ENCODE results near the gene SLC35F3.
A peak's percentile ranks its signal among the peaks of the same experiment; 100 is the strongest.

SLC35F3 gene

DNA sequence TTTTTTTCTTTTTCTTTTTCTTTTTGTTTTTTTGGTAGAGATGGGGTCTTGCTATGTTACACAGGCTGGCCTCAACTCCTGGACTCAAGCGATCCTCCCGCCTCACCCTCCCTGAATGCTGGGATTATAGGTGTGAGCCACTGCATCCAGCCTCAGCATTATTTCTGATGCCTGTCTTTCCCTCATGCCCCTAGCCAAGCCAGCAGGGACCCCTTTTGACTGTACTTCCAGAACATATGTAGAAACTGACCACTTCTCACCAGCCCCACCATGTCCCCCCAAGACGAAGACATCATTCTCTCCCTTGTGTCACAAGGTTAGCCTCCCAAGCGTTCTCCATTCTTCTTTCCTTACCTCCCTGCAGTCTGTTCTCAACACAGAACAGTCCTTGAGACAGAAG is 360.8 kb downstream of the SLC35F3 start:
- DNase-seq = no peak

DNA sequence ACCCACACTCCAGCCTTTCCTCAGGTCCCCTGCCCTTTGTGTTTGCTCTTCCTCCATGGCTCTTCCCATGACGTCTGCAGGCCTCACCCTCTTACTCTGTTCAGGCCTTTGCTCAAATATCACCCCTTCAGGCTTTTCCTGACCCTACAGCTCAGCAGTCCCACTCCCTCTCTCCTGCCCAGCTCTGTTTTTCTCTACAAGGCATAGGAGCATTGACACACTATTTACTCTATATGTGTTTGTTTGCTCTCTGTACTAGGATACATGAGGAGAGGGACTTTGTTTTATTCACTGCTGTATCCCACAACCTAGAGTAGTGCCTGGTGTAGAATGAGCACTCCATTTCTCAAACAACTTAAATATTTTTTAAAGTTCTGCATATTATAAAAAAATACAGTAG is 361.4 kb downstream of the SLC35F3 start:
- no peak for DNase-seq

GRCh38 chr1:234270093-234270492 is 365.6 kb downstream of the SLC35F3 start:
- peak; percentile 61 for DNase-seq

GRCh38 chr1:234270581-234271242 is 366.2 kb downstream of the SLC35F3 start:
- DNase-seq = no peak

DNA sequence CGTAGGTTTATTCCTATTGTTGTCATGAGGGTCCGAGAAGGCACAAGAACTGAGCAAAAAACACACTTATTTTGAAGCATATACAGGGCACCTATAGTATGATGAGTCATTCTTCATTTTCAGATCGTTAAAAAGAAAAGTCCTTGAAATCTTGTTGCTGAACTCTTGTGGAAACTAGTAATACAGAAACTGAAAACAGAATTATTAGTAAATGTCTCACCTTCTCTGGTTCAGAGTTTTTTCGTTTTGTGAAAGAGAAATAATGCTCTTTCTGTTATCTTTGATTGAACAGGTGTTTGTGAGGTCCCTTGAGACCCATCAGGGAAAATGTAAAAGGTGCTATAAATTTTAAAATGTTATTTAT is 366.7 kb downstream of the SLC35F3 start:
- peak; percentile 83 for DNase-seq

- no peak for DNase-seq
Measured at GRCh38 chr1:234272656-234273312, 368.3 kb downstream of the SLC35F3 start.

DNA sequence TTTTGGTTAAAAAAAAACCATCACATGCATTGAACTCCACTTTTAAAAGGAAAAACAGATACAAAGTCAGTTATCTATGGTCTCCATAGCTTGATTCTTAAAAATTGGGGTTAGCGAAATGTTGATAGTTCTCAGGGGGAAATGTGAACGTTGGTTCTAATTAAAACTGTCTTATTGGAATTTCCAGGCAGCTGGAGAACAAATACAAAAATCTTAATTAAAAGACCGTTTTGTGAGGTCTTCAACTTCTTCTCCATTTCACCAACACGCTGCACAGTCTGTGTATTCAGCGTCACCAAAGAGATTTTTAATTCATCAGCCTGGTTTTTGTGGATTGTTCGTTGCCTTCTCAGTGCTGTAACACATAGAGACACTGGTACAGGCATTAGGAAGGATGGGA is 369.5 kb downstream of the SLC35F3 start:
- no peak for DNase-seq

- DNase-seq = no peak
Measured at GRCh38 chr1:234276151-234276788, 371.8 kb downstream of the SLC35F3 start.

GRCh38 chr1:234277161-234277868 is 372.8 kb downstream of the SLC35F3 start:
- no peak for DNase-seq

GRCh38 chr1:234279021-234279420 is 374.5 kb downstream of the SLC35F3 start:
- DNase-seq = no peak

DNA sequence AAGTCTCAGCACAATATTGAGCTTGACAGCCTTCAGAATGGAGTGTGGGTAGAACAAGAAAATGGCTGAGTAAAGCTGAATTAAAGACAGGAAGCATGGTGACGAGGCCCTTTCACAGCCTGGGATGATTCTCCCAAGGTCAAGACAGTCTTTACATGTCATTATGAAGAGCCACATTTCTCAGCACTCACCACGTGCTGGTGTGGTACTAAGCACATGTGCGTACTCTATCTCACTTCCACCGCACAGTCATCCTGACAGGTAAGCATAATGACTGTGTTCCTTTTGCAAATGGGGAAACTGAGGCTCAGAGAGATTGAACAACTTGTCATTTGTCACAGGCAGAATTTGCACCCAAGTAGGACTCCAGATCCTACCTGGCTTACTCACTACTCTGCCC is 376.0 kb downstream of the SLC35F3 start:
- no peak for DNase-seq

GRCh38 chr1:234281826-234282489 is 377.5 kb downstream of the SLC35F3 start:
- no peak for DNase-seq

DNA sequence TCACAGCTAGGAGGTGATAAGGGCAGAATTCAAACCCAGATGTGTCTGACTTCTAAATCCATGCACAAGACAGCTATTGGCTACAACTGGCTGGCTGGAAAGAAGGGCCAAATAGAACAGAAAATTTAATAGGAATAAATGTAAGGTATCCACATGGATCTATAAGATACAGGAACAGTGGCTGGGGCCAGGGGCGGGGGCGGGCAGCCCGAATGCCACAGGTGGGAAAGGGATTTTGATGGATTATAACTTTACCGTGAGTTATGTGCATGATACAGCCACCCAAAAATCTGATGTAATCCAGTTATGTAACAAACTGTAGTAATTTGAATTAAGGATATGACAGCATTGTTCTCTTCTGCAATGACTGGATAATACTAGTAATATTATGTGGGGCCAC is 381.7 kb downstream of the SLC35F3 start:
- no peak for DNase-seq

DNA sequence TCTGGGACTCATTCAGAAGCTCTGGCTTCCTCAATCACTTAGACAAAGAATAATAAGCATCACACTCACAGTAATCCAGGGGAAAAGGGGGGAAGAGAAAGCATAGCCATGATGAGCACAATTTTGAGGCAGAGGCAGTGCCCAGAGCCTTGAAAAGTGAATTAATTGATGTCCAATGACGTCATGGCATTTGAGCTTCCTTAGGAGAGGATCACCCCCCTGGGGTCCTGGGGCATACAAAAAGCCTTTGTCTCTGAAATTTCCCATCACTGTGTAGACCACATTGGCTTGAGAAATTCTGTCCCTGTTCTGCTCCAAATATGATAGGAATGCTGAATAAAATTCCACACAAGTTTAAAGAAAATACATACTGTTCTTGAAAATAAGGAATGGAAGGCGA is 384.5 kb downstream of the SLC35F3 start:
- no peak for DNase-seq

- DNase-seq = no peak
Measured at GRCh38 chr1:234289538-234290305, 385.2 kb downstream of the SLC35F3 start.

GRCh38 chr1:234292011-234292410 is 387.5 kb downstream of the SLC35F3 start:
- DNase-seq = no peak

GRCh38 chr1:234292548-234292947 is 388.1 kb downstream of the SLC35F3 start:
- no peak for DNase-seq

- no peak for DNase-seq
Measured at GRCh38 chr1:234294109-234294817, 389.8 kb downstream of the SLC35F3 start.

- no peak for DNase-seq
Measured at GRCh38 chr1:234295068-234295467, 390.6 kb downstream of the SLC35F3 start.

DNA sequence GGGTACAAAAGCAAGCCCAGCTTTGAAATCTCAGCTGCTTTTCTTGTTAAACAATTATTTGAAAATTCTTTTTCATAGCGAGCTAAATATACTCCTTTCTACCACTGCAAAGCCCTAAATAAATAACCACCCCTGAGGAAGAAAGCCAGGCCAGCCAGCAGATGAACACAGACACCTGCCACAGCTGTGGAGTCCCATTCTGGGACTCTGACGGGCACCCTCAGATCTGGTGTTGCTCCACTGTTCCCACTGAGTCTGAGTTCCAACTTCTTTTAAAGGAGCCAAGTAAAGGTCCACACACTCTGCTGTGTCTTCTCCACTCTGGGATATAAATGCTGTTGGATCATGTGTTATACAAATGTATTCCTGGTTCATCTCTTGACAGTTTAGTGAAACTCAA is 391.1 kb downstream of the SLC35F3 start:
- DNase-seq = no peak

DNA sequence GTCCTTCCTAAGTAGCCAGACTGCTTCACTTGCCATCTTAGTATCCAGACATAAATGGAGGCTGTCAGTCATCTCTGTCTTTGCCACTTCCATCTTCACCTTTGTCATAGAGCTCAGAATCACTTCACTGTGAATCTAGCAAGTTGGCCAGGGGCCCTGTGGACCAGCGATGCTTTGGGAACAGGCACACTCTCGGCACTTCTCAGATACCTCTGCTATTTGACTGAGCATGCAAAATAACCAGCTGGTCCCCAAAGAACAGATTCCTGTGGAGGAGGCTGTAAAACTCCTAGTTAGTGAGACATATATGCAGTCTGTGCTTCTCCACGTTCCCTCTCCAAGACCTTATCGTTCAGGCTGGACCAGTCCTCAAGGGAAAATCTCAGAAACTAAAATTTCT is 392.0 kb downstream of the SLC35F3 start:
- no peak for DNase-seq

GRCh38 chr1:234297668-234298067 is 393.2 kb downstream of the SLC35F3 start:
- no peak for DNase-seq
